Inflammatory macrophage treated with lipopolysaccharide for 4 hours (primary cell): ENCODE data around the gene POGLUT3.
A peak's percentile ranks its signal among the peaks of the same experiment; 100 is the strongest.

Experiments
- DNase-seq: peaks from one replicate; pipeline ENCODE4 v3.0.0-alpha.2; 2020

Gene POGLUT3

GRCh38 chr11:108498046-108498815, at the start of gene POGLUT3:
POGLUT3 (minus strand) TSS chr11:108498384; CDS start chr11:108498366, 18 bp downstream.
- DNase-seq: peak; percentile 47

- DNase-seq: no peak
These were observed 47.8 kb upstream of the POGLUT3 start for GRCh38 chr11:108545909-108546501.

GRCh38 chr11:108543316-108543964, 45.3 kb upstream of the POGLUT3 start:
- no peak for DNase-seq

GRCh38 chr11:108541531-108541930, 43.3 kb upstream of the POGLUT3 start:
- no peak for DNase-seq

- DNase-seq: no peak
These were observed 40.3 kb upstream of the POGLUT3 start for GRCh38 chr11:108538502-108538901.

GRCh38 chr11:108538022-108538424, 39.8 kb upstream of the POGLUT3 start:
- DNase-seq: no peak

GRCh38 chr11:108536783-108537182, 38.6 kb upstream of the POGLUT3 start:
- no peak for DNase-seq

- DNase-seq: no peak
These were observed 37.3 kb upstream of the POGLUT3 start for GRCh38 chr11:108535384-108535955.

- DNase-seq: no peak
These were observed 36.2 kb upstream of the POGLUT3 start for GRCh38 chr11:108534274-108534882.

GRCh38 chr11:108530426-108530825, 32.2 kb upstream of the POGLUT3 start:
- DNase-seq: no peak

GRCh38 chr11:108527382-108527781, 29.2 kb upstream of the POGLUT3 start:
- no peak for DNase-seq

GRCh38 chr11:108525161-108525560, 27.0 kb upstream of the POGLUT3 start:
- DNase-seq: no peak

GRCh38 chr11:108524422-108524821, 26.2 kb upstream of the POGLUT3 start:
- DNase-seq: no peak

- DNase-seq: no peak
These were observed 24.1 kb upstream of the POGLUT3 start for GRCh38 chr11:108522318-108522717.

GRCh38 chr11:108518581-108518980, 20.4 kb upstream of the POGLUT3 start:
- DNase-seq: no peak

- DNase-seq: no peak
These were observed 17.9 kb upstream of the POGLUT3 start for GRCh38 chr11:108516125-108516524.

GRCh38 chr11:108512708-108513107, 14.5 kb upstream of the POGLUT3 start:
- DNase-seq: no peak

GRCh38 chr11:108511851-108512474, 13.8 kb upstream of the POGLUT3 start:
- no peak for DNase-seq

GRCh38 chr11:108508653-108509593, 10.7 kb upstream of the POGLUT3 start:
- no peak for DNase-seq

- DNase-seq: no peak
These were observed 3.2 kb upstream of the POGLUT3 start for GRCh38 chr11:108501396-108501795.

- no peak for DNase-seq
These were observed 2.5 kb upstream of the POGLUT3 start for GRCh38 chr11:108500721-108501120.

- DNase-seq: no peak
These were observed 2.0 kb upstream of the POGLUT3 start for GRCh38 chr11:108500169-108500568.
